Activated T-cell treated with anti-CD3 and anti-CD28 coated beads, Interleukin-2, amount 50 U/mL, for 72 hours (primary cell): ENCODE results near the gene NFATC3. TPM values are rescaled to one million over a fixed set of nuclear protein-coding genes. Genes with fewer than 3 reads are reported as not detected.

Experiments used
- ATAC-seq, 2 donors: fragments of 150-1000 bp; cut with Tn5 transposase; replicated peaks in 1 of 2; 2 replicates each; pipeline ENCODE4 v1.10.0; 2021; ENCODE audit warnings: moderate library complexity in 2 of 2, mild to moderate bottlenecking in 1 of 2
- DNase-seq, 2 donors: peaks; one replicate each; pipeline ENCODE4 v3.0.0; 2021 to 2022; ENCODE audit warnings: mixed read lengths in 1 of 2
- H3K27ac Mint-ChIP-seq: one replicate; pipeline ENCODE4 v1.8.0; 2022; ENCODE audit warnings: mild to moderate bottlenecking, moderate library complexity, mixed read lengths
- H3K27me3 Mint-ChIP-seq: one replicate; pipeline ENCODE4 v1.8.0; 2022; ENCODE audit warnings: low read depth, mixed read lengths
- H3K36me3 Mint-ChIP-seq, 2 donors: one replicate each; pipeline ENCODE4 v1.8.0; 2022; ENCODE audit warnings: mixed read lengths in 2 of 2, mild to moderate bottlenecking in 1 of 2; ENCODE audit not compliant: insufficient read depth in 2 of 2
- H3K4me1 Mint-ChIP-seq: one replicate; pipeline ENCODE4 v1.8.0; 2022; ENCODE audit warnings: low read depth, mixed read lengths
- H3K4me3 Mint-ChIP-seq, 2 donors: one replicate each; pipeline ENCODE4 v1.8.0; 2022; ENCODE audit warnings: mild to moderate bottlenecking in 2 of 2, mixed read lengths in 2 of 2, moderate library complexity in 2 of 2
- H3K9me3 Mint-ChIP-seq, 2 donors: one replicate each; pipeline ENCODE4 v1.8.0; 2022; ENCODE audit warnings: mixed read lengths in 2 of 2
- total RNA-seq, 2 donors: library from RNA; stranded (reverse); gene quantifications; one replicate each; pipeline ENCODE4 v1.2.3, GENCODE V29; 2022

Gene NFATC3
- total RNA-seq, 2 donors from 2014 or later: 79.7 to 82.5 TPM

DNA sequence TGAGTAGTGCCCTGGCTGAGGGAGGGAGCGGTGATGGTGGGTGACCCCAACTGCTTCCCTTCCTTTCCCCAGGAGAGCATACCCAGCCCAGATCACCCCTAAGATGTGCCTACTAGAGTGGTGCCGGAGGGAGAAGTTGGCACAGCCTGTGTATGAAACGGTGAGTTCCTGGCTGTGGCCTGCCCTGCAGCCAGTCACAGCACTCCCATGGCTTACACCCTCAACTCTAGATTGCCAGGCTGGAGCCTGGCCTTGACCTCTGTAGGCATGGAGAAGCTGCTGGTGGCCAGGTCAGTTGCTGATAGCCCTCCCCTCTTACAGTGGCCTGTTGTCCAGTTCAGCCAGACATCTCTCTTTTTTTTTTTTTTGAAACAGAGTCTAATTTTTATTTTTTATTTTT, 8.6 kb upstream of the NFATC3 start:
- peaks cover 71% of the 10 kb centered on the region for H3K4me1 Mint-ChIP-seq
- ATAC-seq: no peak
- H3K9me3 Mint-ChIP-seq: no peaks in the 10 kb centered on the region
- no peaks in the 10 kb centered on the region for H3K27me3 Mint-ChIP-seq
- DNase-seq: no peak
- H3K36me3 Mint-ChIP-seq: peaks cover 18 to 22% of the 10 kb centered on the region in 2 donors
- peak overlapping the region; percentile 60 for H3K27ac Mint-ChIP-seq
- no peak overlapping the region for H3K4me3 Mint-ChIP-seq

DNA sequence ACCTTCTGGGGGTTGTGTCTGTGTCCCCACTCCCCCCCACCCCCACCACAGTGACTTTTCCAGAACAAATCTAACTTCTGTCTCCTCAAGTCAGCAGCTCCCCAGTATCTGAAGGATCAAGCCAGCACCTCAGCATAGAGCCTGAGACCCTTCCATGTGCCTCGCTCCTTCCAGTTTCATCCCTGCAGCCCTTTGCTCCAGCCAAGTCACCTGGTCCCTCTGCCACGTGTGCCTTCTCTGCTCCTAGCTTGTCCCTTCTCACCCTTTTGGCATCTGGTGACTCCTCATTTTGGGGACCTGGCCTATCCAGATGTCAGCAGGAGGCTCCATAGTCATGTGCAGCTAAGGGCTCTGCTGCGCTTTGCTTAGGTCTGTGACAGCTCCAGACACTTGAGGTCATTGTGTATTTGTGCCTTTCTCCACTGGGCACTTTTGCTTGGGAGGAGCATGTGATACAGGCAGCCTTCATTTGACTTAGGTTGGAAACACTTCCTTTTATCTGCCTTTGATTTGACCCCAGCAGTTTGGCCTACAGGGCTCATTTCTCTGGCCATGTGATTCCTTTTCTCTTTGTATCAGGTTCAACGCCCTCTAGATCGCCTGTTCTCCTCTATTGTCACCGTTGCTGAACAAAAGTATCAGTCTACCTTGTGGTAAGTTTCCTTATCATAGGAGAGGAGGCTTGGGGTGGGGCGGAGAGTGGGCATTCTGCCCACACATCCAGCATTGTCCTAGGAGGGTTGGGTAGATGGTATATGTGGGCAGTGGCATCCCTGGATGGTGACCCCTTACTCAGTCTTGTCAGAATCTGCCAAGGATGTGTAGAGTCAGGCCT, 7.1 kb upstream of the NFATC3 start:
- peaks cover 16 to 20% of the 10 kb centered on the region in 2 donors for H3K36me3 Mint-ChIP-seq
- no peak for ATAC-seq

DNA sequence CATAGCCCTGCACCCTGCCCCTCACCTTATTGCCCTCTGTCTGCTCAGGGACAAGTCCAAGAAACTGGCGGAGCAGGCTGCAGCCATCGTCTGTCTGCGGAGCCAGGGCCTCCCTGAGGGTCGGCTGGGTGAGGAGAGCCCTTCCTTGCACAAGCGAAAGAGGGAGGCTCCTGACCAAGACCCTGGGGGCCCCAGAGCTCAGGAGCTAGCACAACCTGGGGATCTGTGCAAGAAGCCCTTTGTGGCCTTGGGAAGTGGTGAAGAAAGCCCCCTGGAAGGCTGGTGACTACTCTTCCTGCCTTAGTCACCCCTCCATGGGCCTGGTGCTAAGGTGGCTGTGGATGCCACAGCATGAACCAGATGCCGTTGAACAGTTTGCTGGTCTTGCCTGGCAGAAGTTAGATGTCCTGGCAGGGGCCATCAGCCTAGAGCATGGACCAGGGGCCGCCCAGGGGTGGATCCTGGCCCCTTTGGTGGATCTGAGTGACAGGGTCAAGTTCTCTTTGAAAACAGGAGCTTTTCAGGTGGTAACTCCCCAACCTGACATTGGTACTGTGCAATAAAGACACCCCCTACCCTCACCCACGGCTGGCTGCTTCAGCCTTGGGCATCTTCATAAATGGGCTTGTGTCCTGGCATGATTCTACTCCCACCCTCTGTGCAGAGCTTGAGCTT, 6.3 kb upstream of the NFATC3 start:
- Mint-ChIP-seq H3K4me3 (peak overlapping the region; percentile 77 to 79), H3K27me3 (no peaks in the 10 kb centered on the region), H3K9me3 (no peaks in the 10 kb centered on the region), H3K27ac (peak overlapping the region; percentile 95), H3K4me1 (peaks cover 88% of the 10 kb centered on the region), H3K36me3 (peaks cover 14 to 16% of the 10 kb centered on the region in 2 donors)
- DNase-seq (no peak), ATAC-seq (no peak)

More for the DNA sequence above, 7.1 kb upstream of the NFATC3 start:
- Mint-ChIP-seq H3K27me3 (no peaks in the 10 kb centered on the region), H3K4me1 (peaks cover 83% of the 10 kb centered on the region), H3K9me3 (no peaks in the 10 kb centered on the region), H3K4me3 (peak overlapping the region in 1 of 2 donors; percentile 37), H3K27ac (peak overlapping the region; percentile 95)
- no peak for DNase-seq

DNA sequence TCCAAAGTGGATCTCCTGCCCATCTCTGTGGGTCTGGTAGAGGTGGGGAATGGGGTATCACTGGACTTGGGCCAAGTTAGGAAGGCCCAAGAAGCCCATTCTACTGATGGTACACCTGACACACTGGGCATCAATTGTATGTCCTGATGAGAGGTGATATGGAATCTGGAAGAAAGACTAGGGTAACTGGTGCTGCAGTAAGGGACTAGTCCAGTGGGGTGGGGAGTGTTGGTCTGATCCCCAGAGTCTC, 5.9 kb upstream of the NFATC3 start:
- DNase-seq: no peak
- ATAC-seq: no peak
- Mint-ChIP-seq H3K27me3 (no peaks in the 10 kb centered on the region), H3K9me3 (no peaks in the 10 kb centered on the region), H3K27ac (peak overlapping the region; percentile 95), H3K4me3 (peak overlapping the region; percentile 77 to 79), H3K36me3 (peaks cover 13 to 14% of the 10 kb centered on the region in 2 donors), H3K4me1 (peaks cover 88% of the 10 kb centered on the region)

DNA sequence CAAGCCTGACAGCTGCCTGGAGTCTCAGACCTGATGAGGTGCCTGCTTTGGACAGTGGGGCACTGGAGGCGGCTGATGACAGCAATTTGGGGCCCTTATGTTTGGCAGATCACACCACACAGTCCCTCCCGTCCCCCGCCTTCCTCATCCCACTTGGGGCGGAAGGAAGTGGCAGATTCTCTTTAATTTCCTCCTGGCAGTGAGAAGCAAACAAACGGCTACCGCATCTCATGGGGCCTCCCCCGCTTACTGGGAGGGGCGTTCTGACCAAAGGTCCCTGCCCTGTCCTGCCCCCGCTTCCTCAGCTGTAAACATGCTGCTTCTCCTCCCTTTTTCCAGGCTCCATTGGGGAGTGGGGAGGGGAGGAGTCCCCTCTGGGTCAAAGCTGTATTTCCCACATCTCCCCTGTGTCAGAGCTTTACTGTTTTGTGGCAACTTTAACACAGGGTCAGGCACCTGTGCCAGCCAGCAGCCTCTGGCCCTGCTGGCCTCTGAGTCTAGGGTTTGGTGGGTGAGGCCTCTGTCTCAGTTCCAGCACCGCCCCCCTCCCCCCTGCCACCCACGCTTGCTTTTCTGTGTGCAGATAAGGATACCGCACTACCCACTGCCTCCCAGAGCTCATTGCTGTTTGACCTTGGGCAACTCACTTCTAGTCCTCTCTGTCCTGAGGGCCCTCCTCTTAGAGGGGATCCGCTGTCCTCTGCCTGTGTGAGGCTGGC, 5.4 kb upstream of the NFATC3 start:
- peak; percentile 50 to 52 for ATAC-seq
- H3K27ac Mint-ChIP-seq: peak overlapping the region; percentile 95
- no peaks in the 10 kb centered on the region for H3K27me3 Mint-ChIP-seq
- peaks cover 10% of the 10 kb centered on the region in 2 donors for H3K36me3 Mint-ChIP-seq
- H3K4me1 Mint-ChIP-seq: peaks cover 86% of the 10 kb centered on the region
- H3K9me3 Mint-ChIP-seq: no peaks in the 10 kb centered on the region
- peak overlapping the region; percentile 77 to 79 for H3K4me3 Mint-ChIP-seq
- peak; percentile 83 for DNase-seq

DNA sequence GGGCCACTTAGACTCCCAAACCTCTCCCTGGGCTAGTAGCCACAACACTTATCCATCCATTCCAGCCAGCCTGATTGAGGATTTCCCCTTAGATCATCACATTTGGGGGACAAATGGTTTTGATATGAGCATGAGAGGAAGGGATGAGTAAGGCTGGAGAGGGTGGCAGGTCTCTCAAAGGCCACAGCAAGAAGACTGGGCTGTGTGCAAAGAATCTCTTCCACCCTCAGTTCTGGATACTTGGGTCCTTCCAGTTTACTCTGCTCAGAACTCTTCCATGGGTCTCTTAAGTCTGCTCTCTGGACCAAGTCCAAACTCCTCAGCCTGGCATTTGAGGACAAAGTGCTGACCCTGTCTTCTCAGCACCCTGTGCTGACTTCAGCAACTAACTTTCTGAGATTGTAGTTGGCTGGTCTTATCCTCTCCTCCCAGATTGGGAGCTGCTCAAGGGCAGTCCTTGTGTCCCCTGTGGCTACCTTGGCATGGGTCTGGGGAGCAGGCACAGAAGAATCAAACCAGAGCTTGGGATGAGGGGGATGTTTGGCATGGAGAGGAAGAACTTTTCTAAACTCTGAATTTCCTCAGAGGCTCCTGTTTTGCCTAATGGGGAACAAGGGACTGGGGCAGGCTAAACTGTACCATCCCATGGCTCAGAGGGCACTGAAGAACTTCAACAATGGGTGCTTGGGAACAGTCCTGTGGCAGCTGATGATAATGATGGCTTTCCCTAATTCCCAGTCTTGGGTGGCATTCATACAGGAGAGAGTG, 3.1 kb upstream of the NFATC3 start:
- peak overlapping the region; percentile 71 for H3K27ac Mint-ChIP-seq
- ATAC-seq (peak; percentile 16 to 31), DNase-seq (peak; percentile 57 to 60)
- H3K27me3 Mint-ChIP-seq: no peaks in the 10 kb centered on the region
- H3K4me3 Mint-ChIP-seq: peak overlapping the region; percentile 61 to 68
- H3K4me1 Mint-ChIP-seq: peaks cover 69% of the 10 kb centered on the region
- H3K36me3 Mint-ChIP-seq: peaks cover 8 to 9% of the 10 kb centered on the region in 2 donors
- H3K9me3 Mint-ChIP-seq: no peaks in the 10 kb centered on the region

DNA sequence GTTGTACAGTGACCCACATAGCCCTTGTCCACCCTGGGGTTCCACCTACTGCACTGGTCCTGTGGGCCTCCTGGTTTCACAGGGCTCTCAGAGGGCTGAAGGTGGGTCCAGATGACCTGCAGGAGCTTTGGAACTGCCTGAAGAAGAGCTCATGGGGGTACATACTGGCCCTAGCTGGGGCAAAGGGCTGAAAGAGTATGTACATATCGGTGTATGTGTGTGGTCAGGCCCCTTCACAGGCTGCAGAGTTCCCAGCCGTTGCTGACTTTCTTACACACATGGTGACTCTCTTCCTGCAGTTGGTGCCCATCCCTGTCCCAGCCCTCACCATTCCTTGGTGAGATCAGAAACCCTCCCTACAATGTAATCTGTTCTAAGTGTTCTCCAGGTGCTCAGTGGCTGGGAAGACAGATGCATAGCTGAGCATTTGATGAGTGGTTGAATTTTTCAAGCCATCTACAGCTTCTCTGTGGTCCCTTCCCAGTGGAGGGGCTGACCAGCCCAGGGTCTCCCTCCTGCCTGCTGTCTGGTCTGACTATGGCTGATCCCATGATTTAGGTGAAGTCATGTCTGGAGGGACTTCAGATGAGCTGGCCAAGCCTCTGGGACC, 2.4 kb upstream of the NFATC3 start:
- H3K36me3 Mint-ChIP-seq: peaks cover 8 to 9% of the 10 kb centered on the region in 2 donors
- peak overlapping the region; percentile 71 for H3K27ac Mint-ChIP-seq
- ATAC-seq (no peak), DNase-seq (no peak)
- peaks cover 71% of the 10 kb centered on the region for H3K4me1 Mint-ChIP-seq
- peak overlapping the region; percentile 61 to 68 for H3K4me3 Mint-ChIP-seq
- no peaks in the 10 kb centered on the region for H3K27me3 Mint-ChIP-seq
- H3K9me3 Mint-ChIP-seq: no peaks in the 10 kb centered on the region

DNA sequence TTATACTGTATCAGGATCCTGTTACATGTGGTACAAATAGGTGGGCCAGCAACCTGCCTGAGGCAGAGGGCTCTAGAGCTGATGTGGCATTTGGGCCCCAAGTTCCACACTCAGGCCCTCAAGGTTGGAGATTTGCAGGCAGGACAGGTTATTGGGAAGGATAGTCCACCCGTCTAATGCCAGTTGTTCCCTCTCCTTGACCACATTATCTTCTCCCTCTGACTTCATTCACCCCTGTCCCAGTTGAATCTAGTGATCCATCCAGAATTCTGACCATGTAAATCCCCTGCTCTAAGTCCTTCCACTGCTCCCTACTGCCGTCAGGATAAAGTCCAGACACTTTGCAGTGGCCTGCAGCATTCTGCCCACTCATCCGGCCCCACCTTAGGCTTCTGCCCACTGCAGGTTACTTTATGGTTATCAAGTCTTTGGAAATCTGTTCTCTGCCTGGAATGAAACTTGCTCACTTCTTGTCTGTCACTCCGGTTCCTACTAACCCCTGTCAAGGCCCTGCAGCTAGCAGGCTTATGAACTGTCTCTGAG, 1.9 kb upstream of the NFATC3 start:
- Mint-ChIP-seq H3K36me3 (peaks cover 4% of the 10 kb centered on the region in 2 donors), H3K27me3 (no peaks in the 10 kb centered on the region), H3K4me3 (peak overlapping the region in 1 of 2 donors; percentile 84), H3K27ac (peak overlapping the region; percentile 84), H3K9me3 (no peaks in the 10 kb centered on the region), H3K4me1 (peaks cover 68% of the 10 kb centered on the region)
- DNase-seq: no peak
- ATAC-seq: no peak

DNA sequence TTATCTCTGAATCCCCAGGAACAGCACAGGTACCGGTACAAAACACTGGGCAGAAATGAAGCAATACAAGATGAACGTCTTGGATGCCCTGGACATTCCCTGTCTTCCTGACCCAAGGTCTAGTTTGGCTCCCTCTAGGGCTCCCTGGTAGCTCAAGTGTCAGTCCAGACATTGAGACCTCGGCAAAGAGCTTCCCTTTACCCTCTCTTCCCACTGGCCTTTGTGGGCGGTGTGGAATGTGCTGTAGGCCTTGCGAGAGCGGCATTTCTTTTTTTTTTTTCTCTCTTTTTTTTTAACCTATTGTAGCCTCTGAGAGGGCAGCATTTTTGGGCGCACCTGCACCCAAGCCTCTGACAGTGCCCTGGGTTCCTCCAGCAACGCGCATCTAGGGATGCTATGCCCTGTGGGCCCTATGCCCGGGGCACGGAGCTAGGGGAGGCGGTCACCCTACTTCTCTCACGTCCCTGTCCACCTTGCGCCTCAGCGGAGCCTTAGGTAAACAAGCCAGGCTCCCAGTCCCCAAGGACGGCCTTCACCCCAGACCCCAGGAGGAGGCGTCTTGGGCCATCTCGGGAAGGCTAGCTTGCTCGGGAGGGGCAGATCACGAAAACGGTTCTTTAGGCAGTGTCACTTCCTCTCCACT, 1.2 kb upstream of the NFATC3 start:
- ATAC-seq (no peak), DNase-seq (no peak)
- Mint-ChIP-seq H3K4me3 (peak overlapping the region; percentile 82 to 84), H3K36me3 (peaks cover 4% of the 10 kb centered on the region in 2 donors), H3K27ac (peak overlapping the region; percentile 84), H3K9me3 (no peaks in the 10 kb centered on the region), H3K27me3 (no peaks in the 10 kb centered on the region), H3K4me1 (peaks cover 68% of the 10 kb centered on the region)

DNA sequence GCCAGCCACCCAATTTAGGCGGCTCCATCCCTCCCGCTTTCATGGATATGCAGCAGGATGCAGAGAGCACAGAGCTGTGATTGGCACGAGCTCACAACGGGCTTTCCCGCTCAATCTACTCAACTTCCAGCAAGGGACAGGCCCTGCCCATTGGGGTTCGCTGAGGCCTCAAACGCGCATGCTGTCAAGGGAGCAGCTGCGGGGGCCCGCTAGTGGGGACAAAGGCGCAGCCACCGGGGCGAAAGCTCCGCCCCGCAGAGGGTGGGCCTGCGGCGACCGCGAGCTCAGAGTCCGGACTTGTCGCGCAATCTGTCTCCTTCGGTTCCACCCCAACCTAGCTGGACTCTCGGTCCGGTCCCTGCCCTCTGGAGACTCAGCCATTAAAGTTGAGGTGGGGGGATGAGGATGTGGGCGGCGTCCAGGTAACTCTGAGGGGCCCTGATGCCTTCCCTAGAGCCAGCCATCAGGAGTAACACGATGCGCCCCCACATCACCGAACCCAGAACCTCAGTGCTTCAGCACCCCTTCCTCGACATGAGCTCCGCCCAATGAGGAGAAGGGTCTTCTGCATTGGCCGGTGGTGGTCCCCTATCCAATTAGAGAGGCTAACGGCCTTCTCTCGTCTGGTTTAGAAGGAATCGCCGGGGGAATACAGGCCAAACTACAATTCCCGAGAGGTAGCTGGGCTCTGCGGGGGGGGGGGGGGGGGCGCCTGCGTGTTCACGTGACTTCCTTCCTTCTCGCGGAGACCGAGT, 489 bp upstream of the NFATC3 start:
- H3K36me3 Mint-ChIP-seq: peaks cover 4% of the 10 kb centered on the region in 2 donors
- no peaks in the 10 kb centered on the region for H3K27me3 Mint-ChIP-seq
- H3K27ac Mint-ChIP-seq: peak overlapping the region; percentile 84
- peaks cover 68% of the 10 kb centered on the region for H3K4me1 Mint-ChIP-seq
- peak overlapping the region; percentile 82 to 84 for H3K4me3 Mint-ChIP-seq
- H3K9me3 Mint-ChIP-seq: no peaks in the 10 kb centered on the region
- peak; percentile 64 to 65 for ATAC-seq
- DNase-seq: peak; percentile 94

DNA sequence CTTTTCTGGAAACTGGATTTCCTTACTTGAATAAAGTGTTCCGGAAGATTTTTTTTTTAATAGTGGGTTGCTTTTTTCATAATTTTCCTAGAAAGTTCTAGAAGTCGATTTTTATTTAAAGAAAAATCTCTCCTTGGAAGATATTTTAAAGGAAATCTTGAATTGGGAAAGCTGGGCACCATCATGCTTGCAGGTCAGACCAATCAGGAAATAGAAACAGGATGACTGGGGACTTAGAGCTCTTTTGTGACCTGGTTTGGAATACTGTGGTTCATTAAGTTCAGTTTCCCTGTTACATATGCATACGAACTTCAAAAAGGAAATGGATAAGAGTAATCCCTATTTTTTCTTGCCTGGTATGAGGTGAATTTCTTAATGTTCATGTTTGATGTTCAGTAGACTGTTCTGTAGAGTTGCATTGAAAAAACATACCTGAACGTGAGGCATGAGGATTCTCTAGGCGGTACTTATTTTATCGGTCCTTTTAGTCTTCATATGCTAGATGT, 1.2 kb downstream of the NFATC3 start:
- Mint-ChIP-seq H3K27me3 (no peaks in the 10 kb centered on the region), H3K27ac (peak overlapping the region; percentile 89), H3K4me3 (peak overlapping the region; percentile 82 to 94), H3K9me3 (no peaks in the 10 kb centered on the region), H3K4me1 (peaks cover 68% of the 10 kb centered on the region), H3K36me3 (peaks cover 2 to 4% of the 10 kb centered on the region in 2 donors)
- ATAC-seq (no peak), DNase-seq (no peak)
